ENCODE results near the gene DNASE1L3.

DNASE1L3 gene

DNA sequence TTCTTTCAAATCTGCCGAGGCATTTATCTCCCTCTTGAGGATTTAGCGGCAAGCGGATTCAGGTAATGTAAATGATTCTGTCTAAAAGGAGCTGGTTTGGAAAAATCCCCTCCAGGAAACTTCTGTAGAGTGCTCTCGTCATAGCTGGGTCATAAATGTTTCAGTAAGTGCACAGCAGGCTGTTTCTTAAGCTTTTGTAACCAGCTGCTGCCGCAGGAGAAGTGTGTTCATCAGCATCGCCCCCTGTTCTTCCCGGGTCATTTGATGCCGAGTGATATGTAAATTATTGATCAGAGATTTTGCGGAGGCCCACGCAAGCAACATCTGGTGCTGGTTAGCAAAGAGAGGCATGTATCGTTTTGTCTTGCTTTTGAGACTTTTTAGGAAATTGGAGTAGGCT is 53.1 kb downstream of the DNASE1L3 start:
- DNase-seq, result no peak

DNA sequence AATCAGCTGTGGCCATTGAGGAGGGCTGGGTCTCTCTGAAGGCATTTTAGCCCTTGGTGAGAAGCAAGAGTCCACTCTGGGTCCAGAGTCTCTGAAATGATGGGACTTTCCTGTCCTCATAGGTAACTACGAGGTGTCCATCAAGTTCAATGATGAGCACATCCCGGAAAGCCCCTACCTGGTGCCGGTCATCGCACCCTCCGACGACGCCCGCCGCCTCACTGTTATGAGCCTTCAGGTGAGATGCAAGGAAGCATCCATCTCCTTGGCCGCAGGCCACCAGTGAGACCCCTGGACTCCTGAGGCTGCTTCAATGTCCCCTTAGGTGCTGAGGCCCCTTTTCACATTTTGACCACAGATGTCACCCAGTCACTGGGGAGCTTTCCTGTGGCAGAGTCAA is 54.9 kb downstream of the DNASE1L3 start:
- DNase-seq, result no peak

DNA sequence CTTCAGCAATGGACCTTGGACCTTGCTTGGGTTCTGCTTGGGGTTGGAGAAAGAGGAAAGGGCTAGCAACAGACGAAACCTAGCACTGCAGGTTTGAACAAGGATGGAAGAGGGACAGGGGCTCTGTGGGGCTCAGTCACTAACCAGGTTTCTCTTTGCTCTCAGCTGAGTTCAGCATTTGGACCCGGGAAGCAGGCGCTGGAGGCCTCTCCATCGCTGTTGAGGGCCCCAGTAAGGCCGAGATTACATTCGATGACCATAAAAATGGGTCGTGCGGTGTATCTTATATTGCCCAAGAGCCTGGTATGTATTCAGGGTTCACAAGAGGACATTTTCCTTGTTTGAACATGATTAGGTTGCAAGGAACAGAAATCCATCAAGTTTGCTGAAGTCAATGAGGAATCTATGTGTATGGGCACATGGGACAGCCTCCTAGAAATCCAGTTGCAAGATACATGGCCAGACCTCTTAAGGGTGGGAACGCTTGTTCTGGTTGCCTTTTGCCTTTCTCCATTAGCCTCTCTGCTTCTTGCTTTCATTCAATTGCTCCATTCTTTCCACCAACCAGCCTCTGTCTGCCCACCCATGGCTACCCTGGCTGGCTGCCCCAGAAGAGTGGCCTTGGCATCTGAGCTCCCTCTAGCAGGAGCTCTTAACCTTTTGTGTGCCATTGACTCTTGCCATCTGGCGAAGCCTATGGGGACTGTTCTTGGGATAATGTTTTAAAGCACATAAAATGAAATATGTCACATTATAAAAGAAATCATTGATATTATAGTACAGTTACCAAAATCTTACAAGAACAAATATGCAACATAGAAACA is 55.9 kb downstream of the DNASE1L3 start:
- DNase-seq, result no peak

DNA sequence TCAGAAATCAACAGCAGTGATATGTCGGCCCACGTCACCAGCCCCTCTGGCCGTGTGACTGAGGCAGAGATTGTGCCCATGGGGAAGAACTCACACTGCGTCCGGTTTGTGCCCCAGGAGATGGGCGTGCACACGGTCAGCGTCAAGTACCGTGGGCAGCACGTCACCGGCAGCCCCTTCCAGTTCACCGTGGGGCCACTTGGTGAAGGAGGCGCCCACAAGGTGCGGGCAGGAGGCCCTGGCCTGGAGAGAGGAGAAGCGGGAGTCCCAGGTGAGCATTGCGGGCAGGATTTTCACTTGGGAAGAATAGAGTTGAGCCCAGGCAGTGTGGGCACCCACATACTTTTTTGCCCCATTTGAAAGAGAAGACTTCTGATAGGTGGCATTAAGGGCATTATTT is 57.4 kb downstream of the DNASE1L3 start:
- no peak for DNase-seq

DNA sequence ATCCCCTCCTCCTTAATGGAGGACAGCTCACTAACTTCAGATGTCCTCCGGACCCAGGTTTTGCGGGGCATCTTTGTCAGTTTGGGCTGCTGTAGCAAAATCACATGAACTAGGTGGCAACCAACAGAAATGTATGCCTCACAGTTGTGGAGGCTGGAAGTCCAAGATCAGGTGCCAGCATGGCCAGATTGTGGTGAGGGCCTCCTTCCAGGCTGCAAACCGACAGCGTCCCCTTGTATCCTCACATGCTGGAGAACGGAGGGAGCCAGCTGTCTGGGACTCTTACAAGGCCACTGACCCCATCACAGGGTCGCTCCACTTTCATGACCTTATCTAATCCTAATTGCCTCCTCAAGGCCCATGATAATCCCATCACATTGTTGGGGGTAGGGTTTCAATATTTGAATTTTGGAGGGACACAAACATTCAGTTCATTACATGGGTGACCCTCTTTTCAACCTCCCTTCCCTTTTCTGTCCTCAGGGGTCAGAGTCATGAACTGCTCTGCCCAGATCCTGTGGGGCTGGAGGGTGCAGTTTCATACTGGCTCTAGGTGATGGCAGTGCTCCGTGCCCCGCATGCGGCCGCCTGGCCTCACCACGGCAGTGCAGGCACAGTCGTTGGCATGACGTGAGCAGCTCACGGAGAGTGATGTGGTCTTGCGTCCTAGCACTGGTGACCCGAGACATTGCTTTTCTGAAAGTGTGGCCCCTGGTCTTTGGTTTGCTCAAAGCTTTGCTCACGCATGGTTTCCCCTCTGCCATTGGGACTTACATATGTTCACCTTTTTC is 58.4 kb downstream of the DNASE1L3 start:
- DNase-seq, result no peak

DNA sequence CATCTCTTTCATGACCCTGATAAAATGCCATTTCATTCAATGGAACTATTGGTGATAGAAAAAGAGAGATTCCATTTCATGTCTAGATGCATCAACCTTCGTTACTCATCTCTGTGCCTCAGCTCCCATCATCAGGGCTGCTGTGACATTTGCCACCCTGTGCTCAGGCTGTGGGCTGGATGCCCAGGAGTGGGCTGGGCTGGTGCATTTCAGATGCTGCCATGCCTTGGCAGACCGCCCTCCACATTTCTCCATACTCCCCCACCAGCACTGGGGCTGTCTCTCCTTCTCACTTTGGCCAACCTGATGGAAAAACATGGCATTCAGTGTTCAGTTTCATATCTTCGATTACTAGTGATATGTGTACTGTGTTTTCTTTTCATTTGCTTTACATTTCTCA is 59.1 kb downstream of the DNASE1L3 start:
- DNase-seq, result no peak

DNA sequence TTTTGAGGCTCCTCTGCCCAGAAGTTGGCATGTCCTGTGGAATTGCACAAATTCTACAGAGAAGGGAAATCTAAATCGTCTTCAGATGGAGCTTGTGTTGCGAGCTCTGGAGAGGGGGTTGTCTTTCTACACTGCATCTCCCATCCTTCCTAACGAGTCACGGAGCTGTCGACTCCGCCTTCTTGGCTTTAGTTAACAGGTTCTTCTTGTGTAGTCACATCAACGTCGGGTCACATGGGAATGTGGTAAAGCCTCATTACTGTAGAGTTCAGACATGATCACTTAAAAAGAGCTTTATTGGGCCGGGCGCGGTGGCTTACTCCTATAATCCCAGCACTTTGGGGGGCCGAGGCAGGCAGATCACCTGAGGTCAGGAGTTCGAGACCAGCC is 60.0 kb downstream of the DNASE1L3 start:
- no peak for DNase-seq

DNA sequence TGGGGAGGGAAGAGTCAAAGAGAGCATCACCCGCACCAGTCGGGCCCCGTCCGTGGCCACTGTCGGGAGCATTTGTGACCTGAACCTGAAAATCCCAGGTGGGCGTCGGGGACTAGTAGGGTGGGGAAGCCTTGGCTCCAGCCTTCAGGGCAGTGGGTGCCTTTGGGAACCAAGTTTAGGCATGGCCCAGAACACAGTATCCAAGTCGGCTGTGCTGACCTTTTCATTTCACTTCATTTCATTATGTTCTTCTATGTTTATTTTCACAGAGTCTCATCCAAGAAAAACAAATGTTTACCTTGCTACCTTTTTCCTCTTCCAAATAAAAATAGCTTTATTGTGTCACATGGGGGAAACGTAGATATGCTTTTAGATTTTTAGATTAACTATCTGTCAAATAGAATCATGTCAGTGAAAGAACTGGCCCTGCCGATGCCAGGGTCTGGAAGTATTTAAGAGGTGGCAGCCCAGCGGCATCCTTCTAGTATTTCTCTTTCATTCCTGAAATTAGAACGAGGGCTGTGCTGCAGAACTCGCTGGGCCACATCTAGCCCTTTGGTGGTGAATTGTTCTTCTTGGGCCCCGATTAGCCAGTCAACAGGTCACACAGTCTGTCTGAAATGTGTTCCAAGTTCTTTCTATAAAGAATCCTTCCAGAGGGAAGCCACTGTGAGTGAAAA is 60.5 kb downstream of the DNASE1L3 start:
- DNase-seq, result no peak

DNA sequence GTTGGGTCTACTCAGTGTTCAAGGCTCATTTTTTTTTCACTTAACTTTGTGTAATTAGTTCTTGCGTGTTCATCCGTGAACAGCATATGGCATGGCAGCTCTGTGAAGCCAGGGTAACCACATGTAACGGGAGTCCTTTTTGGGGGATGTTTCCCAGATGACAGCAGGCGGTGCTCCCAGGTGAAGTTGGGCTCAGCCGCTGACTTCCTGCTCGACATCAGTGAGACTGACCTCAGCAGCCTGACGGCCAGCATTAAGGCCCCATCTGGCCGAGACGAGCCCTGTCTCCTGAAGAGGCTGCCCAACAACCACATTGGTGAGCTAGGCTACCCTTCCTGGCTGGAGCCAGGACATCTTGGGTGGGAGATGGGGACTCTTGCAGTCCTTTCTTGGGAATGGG is 62.7 kb downstream of the DNASE1L3 start:
- no peak for DNase-seq

DNA sequence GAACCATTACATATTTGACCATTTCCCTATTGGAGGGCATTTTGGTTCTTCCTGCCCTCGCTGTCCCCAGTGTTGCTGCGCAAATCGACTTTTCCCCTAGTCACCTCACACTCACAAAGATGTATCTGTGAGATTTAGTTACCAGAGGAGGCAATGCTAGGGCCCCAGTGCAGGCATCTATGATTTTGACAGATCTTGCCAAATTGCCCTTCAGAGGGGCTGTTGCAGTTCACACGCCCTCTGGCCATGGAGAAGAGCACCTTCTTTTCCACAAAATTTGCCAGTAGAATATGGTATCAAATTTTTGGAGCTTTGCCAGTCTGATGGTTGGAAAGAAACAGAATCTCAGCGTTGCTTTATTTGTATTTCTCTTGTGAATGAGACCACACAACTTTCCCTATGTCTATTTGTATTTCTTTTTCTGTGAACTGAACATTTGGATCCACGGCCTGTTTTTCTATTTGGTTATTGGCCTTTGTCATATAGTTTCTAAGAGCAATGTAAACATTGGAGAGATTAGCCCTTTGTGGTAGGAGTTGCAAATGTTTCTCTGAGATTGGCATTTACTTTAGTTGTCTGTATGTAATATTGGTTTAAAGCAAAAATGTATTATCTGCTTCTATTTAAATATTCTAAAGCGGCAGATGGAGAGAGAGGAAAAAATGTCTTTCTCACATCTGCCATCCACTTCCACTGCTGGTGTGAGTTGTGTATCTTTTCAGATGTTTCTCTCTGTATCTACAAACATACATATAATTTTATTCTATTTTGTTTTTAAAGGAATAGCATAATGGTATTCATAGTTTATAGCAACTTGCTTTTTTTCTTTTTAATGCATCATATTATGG is 66.1 kb downstream of the DNASE1L3 start:
- DNase-seq, result no peak

DNA sequence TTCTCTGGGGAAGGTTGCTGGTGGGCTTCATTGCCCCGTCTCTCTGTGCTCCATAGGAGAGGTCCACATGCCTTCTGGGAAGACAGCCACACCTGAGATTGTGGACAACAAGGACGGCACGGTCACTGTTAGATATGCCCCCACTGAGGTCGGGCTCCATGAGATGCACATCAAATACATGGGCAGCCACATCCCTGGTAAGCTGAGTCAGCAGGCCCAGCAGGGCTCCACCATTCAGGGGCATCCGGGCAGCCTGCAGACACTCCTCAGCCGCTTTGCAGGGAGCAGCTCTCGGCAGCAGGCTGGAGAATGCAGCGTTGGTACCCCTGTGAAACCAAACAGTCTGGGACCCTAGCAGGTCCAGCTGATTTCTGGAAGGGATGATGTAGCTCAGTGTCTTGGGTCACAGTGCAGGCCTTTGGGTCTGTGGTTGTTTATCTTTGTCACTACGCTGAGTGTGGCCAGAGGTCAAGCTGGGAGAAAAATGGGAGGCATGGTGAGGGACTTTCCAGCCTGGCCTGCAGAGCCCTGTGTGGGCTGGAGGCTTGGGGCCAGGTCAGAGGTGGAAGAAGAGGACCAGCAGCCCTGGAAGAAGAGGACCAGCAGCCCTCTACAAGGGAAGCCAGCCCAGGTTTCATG is 67.2 kb downstream of the DNASE1L3 start:
- no peak for DNase-seq

Data from activated CD8-positive, alpha-beta memory T cell treated with anti-CD3 and anti-CD28 coated beads, Interleukin-2, amount 50 U/mL, for 48 hours (primary cell).